CD4-positive, alpha-beta T cell treated with Interleukin-10 for 1 hour (primary cell): Measurements from ENCODE around the gene PCDH9.

Experiments used
- DNase-seq: peaks from one replicate; pipeline ENCODE4 v3.0.0-alpha.2; 2020

Gene PCDH9

DNA sequence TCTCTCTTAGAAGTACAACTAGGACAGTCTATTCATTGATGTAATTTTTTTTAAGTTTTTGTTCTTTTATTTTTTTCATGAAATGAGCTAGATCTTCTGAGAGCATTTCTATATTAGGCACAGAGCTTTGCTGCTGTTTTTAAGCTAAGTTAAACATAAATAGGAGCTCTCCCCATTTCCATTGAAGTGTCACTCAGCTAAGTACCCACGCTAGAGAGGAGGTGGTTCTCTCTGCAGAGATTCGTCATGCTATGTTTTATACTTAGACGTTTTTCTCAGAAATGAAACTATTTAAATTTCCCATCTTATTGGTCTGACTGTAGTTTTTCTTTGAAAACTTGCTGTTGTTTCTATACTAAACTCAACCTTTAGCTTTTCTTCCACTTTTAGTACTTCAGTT, 271.5 kb downstream of the PCDH9 start:
- DNase-seq = no peak

DNA sequence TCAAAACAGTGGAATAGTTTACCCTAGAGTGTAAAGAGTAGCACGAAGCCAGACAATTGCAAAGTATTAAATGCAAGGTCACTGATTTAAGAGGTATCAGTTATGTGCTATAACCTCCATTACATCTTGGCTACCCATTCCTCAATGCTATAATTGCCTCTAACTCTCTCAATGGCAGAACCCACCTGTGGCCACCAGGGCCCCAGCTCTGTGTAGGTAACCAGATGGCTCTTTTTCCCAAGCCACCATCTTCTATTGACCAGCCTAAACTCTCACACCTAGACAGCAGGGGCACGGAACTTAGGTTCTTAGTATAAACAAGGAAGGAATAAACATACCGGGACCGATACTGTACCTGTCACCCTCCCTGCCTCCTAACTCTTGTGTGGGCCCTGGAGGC, 277.6 kb downstream of the PCDH9 start:
- no peak for DNase-seq

DNA sequence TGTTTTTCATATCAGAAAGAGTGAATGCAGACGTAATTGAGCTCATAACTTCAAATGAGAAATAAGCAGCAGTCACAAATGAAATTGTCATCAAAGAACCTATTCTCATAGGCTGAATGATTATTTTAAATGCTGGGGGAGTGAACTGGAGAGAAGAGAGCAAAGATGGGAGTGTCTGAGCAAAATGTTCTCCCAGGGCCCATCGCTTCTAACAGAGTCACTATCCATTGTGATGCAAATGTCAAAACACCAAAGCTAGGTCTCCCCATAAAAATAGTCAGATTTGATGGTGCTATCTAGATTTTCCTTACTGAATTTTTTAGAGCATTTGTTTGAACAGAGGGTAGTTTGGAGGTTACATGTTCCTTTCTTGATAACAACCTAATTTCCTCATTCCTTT, 278.7 kb downstream of the PCDH9 start:
- DNase-seq = no peak

DNA sequence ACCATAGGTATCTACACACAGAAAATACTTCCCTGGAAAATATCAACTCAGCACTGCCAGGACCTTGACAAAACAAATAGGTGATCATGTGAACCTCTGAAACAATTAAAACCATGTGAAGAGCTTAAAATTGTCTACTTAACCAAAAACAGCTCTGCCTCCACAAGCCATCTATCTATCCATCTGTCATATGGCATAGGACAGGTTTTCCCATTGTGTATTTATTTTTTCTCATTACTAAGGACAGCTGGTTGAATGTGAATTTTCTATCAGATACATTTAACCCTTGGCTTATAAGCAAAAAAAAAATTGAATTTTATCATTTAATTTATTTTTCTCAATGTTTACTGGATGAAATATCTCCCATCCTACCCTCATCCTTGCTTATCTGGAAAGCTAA, 279.5 kb downstream of the PCDH9 start:
- DNase-seq = no peak

DNA sequence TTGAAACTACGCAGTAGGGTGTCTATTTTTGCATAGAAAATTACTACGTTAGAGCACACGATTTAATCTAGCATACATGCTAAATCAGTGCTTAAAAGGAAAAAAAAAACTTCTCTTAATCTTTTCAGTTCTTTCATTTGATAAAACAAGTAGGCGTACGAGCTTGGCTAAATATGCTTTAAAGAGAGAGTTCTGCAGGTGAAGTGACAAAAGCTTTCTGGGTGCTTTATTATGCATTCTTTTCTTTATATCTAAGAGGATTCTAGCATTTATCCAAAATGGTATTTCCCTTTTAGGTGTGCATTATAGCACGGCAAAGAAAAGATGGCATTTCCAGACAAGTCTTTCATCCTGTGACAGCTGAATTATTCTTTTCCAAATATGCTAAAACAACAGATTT, 281.2 kb downstream of the PCDH9 start:
- DNase-seq = no peak

DNA sequence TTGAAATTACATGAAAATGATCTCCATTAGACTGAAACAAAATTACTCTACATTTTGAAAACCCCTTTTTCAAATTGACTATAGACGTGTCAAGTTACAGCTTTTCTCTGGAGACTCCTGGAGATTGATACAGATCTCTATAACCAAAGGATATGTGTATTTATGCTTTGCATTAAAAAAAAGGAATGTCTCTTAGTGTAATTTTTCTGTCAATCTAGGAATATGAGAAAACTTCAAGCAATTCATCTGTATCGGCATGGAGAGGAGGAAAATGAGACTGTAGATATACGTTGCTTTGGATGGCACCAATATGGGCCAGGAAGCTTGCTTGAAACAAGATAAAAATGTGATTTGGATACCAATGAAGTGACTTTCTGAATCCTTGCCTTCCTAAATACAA, 286.6 kb downstream of the PCDH9 start:
- no peak for DNase-seq

DNA sequence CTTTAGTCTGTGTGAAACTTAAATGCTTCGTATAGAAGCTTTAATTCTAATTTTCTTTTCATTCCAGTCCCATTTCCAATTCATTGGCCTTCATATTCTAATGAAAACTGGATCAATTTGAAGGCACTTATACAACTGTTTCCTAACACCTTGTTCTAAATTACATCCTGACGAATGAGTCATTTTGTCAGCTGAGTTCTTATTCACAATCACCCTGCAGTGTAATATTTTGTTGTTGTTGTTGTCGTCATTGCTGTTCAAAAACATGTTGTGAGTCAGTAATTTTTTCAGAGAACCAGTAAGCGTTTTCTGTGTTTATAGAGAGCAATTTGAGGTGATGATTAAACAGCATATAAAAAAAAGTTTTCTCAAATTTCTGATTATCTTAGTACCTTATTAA, 290.0 kb downstream of the PCDH9 start:
- no peak for DNase-seq

DNA sequence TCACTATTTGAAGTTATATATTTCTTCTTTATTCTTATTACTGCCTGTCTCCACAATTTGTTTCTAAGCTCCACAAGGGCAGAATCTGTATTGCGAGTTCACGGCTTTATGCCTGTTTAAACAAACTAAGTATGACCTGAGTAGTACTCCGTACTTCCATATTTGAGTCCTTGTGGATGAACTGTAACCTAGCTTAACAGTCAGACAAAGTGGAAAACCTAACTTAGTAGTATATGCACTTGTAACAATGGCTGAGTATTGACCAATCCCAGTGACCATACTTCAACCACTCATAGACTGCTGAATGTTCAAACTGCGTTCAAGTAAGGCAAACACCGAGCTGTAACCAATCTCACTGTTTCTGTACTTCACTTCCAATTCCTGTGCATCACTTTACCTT, 292.7 kb downstream of the PCDH9 start:
- DNase-seq = no peak

DNA sequence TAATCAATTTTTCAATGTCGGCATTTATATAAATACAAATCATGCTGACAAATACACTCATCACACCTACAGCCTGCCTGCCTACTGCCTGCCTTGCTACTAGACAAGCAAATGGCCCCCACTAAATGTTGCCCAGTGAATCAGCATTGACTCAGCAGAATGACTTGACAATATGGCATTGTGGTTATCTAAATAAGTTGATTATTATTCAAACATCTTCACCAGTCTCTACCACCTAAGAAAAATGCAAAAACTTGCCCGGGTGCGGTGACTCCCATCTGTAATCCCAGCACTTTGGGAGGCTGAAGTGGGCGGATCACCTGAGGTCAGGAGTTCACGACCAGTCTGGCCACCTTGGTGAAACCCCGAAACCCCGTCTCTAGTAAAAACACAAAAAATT, 296.1 kb downstream of the PCDH9 start:
- no peak for DNase-seq

DNA sequence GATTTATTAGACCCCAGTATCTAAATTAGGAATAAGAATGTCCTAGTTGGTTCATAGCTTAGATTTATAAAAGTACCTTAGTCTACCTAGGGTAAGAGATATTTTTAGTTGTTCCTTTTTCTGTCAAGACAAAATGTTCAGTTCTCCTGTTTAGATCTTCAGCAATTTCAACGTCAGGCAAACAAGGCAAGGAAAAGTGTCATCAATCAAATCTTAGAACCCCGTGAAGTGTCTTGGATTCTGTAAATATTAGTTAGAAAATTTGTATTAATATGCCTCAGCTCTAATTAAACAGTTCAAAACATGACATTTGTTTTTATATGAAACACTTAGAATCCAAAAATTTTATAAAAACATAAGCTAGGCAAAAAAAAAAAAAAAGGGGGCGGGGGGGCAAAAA, 296.6 kb downstream of the PCDH9 start:
- no peak for DNase-seq

DNA sequence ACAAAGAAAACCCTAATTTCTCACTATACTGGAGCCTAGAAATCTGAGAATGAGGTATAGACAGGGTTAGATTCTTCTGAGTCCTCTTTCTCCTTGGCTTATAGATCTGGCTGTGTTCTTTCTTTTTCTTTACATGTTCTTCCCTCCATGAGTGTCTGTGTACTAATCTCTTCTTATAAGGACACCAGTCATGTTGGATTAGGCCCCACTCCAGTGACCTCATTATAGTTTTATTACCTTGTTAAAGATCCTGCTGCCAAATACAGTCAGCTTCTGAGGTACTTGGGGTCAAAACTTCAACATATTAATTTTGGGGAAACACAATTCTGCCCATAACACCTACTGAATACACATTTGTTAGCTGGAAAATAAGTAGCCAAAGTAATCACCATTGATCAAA, 302.6 kb downstream of the PCDH9 start:
- DNase-seq = no peak

DNA sequence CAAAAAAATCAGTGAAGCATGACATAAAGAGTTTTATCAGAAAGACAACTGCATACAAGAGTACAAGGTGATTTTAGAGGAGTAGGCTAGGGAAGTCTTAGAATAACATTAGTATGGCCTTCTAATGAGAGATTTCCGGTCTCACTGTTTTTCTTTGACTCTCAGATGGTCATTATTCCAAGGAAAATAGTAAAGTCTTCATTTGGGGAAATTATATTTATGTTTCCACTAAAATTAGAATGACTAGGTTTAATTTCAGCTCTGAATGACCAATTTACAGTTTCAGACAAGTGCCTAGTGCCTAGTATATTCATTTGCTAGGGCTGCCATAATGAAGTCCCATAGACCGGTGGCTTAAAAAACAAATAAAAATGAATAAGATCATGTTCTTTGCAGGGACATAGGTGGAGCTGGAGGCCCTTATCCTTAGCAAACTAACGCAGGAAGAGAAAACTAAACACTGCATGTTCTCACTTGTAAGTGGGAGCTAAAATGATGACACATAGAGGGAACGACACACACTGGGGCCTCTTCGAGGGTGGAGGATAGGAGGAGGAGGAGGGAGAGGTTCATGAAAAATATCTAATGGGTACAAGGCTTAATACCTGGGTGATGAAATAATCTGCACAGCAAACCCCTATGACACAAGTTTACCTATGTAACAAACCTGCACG, 303.1 kb downstream of the PCDH9 start:
- DNase-seq = no peak

DNA sequence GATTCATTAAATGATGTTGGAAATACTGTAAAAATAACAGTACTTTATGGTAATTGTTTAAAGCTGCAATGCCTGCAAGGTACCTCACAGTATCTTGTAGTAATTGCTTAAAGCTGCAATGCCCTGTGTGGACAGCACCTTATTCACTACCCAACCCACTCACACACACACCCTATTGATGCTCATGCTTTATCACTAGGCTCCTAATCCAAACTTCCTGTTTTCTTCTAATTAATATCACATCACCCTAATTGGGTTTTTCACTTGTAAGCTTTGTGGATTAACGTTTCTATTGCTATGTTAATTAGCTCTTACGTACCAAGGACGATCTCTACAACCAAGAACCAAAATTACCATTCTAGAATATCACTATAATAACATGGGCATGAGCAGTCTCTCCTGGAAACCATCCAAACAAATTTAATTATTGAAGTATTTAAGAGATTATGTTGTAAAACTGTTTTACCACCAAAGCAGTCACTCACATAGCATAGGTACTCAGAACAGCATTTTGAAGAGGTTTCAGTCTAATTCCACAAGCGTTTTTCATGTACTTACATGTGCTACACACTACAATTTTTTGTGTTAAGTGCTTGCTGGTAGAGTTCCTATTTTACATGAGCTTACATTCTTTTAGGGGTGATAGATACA, 303.8 kb downstream of the PCDH9 start:
- no peak for DNase-seq

DNA sequence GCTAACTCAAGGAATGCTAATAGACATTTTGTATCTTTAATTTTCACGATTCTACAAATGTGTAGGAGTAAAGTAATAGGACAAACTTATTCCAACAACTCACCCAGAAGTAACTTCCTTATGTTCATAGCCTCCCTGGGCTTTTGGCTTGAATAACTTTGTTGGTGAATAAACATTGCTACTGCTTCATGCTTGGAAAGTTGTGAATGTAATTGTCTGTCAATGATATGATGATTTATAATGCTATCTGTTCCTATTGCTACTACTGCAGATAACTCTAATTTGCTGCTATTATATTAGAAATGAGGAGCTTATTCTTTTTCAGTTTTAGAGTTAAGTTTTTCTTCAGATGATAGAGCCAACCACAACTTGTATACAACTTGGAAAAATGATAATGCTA, 307.7 kb downstream of the PCDH9 start:
- no peak for DNase-seq

DNA sequence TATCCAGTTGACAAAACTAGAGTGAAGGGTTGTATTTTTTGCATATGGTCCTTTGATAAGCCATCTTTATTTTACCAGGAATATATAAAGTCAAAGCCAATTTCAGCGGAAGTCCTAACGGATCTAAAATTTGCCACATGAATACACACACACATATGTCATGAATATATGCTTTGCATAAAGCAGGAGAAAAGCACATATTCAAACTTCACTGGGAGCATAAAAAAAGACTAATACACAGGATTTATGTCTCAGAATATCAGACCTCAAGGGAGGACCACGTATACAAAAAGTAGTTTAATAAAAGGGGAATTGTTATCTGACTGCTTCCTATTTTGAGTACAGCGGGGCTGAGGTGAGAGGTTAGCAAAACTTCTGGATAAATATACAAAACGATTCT, 308.7 kb downstream of the PCDH9 start:
- no peak for DNase-seq

DNA sequence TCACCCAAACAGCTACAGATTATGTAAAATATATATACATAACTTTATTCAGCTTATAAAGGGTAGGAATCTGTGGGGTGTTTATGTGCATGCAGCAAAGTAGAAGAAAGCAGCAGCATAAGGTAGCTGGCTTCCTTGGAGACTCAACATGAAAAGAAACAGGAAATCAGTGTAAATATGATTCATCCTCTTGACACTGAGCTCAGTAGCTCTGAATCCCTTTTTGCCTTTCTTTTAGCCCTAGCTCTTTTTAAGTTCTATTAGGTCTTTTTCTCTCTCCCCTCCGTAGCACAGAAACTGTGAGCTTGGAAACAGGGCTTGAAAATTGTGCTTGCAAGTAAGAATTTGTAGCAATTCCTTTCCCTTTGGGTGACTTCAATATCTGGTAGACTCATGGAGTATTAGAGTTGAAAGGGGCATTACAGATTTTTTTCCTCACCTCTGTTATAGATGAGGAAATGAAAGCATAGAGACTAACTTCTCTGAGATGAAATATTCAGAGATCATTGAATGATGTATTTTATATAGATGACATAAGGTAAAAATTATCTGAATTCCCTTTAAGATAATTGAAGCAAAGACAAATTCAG, 314.4 kb downstream of the PCDH9 start:
- no peak for DNase-seq

DNA sequence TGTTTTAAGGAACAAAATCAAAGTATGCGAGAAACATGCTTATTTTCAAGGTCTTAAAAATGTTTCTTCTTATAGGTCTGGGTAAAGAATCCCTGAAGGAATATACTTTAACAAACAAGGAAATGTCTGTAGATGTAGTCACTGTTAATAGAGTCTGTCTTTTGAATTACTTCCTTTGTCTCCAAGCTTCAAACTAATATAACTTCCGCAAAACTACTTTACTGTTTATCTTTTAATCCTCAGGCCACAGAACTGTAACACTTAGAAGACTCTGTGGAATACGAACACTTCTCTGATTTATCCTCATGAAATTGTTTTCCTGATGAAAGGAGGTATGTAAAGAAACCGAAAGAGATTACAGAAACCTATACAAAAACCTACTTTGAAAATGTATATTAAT, 316.0 kb downstream of the PCDH9 start:
- DNase-seq = no peak

DNA sequence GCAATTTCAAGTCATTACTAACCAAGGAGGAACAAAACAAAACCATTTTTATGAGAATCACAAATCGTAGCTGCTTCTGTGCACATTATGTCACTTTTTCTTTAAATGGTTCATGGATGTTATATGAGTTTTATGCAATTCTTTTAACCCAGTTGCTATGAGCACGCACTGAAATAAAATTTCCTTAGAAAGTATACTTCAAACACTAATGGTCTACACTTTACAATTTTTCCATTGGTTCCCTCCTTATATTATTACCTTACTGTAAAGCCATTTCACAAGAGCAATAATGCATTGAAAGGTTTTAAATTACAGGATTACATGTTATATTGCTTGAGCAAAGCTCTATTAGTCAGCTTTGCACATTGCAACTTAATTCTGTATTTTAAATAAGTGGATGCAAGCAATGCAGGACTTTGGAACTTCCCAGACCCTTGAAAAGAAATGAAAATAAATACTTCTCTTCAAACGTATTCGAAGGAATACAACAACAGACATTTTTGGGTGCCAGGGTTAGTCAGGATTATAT, 318.7 kb downstream of the PCDH9 start:
- DNase-seq = no peak

DNA sequence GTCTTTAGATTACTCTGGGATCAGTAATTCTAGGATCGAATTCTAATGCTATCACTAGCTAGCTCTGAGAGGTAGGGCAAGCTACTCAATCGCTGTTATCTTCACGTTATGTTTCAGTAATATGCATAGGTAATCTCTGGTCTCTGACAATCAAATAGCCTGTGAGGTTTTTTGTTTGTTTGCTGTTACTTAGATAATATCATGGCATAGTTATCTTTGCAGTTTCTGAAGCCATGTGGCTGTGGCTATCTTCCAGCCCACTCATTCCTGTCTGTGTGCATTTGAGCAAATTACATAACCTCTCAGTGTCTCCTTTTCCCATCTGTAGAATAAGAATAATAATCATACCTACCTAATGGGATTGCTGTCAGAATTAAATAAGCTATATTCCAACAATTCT, 330.2 kb downstream of the PCDH9 start:
- no peak for DNase-seq

DNA sequence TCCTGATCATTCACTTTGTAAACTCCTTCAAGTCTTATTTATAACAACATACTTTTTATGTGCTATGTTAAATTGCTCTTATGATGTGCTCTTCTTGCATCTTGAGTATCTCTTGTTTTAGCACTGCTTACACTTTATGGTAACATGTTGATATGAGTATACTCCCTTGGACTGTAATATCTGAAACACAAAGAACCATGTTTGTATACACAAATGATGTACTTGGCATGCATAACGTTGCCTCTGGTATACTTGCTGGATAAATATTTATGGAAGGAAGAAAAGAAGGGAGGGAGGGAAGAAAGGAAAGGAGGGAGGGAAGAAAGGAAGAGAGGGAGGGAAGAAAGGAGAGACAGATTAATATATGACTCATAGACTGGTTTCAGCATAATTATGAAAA, 333.2 kb downstream of the PCDH9 start:
- no peak for DNase-seq

DNA sequence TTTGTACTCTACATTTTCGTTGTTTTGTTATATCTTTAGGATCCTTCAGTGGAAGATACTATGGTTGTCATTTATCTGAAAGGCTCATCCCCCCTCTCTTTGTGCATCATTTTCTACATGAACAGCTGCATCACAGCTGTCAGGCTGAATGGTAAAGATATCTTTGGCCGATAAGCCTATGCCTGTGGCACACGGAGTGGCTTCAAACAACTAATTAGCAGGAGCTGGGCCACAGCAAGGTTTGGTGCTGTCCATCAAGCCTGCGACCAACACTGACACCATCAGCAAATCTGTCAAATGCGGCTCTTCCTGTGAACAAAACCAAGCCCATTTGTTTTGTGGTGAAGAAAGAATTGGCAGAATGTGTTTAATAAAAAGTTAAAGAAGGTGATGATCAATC, 334.4 kb downstream of the PCDH9 start:
- DNase-seq = no peak

DNA sequence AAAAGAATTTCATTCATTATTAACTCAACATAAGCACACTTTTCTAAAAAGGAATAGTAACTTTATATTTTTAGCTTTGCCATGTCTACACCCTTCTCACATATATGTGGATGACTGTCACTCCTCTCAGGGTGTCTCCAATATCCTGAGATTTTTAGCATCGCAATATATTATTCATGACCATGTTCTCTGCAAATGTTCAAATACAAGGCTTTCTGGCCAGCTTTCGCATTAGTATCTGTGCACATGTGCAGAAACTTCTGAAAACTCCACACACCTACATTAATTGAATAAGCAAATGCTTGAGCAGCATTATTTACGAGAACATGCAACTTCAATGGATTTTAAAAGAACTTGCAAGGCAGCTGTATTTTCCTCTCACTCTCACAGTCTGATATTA, 334.8 kb downstream of the PCDH9 start:
- no peak for DNase-seq

DNA sequence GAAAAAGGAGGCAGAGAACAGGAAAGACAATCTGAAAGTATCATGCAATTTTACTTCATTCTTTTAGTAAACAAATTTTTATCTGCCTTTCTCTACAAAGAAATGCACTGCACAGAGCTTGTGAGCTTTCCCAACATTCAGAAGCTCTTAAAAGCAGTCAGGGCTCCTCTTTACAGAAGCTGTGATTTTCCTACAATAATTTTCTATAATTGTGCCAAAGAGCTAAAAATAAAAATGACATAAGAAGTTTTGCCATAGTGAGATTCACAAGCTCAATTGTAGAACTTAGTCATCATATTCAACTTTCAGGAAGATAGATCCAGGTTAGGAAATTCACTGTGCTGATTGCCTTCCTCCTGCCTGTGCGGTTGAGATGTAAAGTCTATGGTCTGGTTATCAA, 341.4 kb downstream of the PCDH9 start:
- no peak for DNase-seq

DNA sequence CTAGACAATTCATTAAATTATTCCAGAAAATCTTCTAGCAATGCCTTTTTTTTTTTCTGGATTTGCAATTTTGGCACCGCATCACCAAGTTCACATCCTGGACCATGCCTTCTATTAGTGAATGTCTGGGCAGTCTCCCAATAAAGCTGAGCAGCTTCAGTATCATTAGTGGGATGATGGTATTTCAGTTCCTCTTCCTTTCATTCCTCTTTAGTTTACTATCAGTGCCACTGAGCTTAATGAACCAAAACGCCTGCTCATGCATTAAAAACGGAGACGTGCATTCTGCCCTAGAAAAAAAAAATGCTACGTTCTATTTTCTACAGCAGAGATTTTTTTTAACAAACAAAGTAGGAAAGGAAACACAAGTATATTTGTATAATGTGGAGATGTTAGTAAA, 343.0 kb downstream of the PCDH9 start:
- no peak for DNase-seq

DNA sequence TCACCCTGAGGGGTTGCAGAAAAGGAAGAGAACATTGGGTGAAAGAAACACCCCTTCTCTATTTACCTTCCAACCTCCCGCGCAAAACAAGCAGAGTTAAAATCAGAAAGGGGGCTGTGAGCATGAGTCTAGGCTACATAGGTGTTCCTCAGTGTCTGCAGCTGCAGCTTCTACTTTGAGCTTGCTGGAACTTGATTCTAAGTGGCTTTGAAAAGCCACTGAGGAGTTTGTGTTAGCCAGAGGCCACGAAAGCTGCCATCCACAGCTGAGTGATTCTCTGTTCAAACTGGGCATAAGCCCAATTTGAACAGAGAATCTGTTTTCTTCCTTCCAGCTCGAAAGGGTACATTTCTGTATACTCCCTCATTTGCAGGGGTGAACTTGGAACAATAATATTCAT, 343.9 kb downstream of the PCDH9 start:
- DNase-seq = no peak
